WTC11 (cell line): Measurements from ENCODE around the gene CCDC141.

Experiments used
- GRHL2 ChIP-seq: fragments of 250-450 bp; sonication (Bioruptor Pico); IDR thresholded peaks from 2 replicates; pipeline ENCODE4 v1.8.0; 2022; ENCODE audit warnings: mild to moderate bottlenecking, moderate library complexity; ENCODE audit not compliant: insufficient replicate concordance, severe bottlenecking
- IRF2 ChIP-seq: sonication (generic); formaldehyde crosslinking; IDR thresholded peaks from 2 replicates; pipeline ENCODE4 v1.8.0; 2022; ENCODE audit warnings: low read depth, missing genetic modification reagents, borderline replicate concordance
- ZNF138 ChIP-seq: sonication (generic); formaldehyde crosslinking; conservative IDR thresholded peaks from 2 replicates; pipeline ENCODE4 v1.8.1; 2022; ENCODE audit warnings: mild to moderate bottlenecking, moderate library complexity, missing genetic modification reagents
- ZNF263 ChIP-seq: sonication (generic); formaldehyde crosslinking; IDR thresholded peaks from 2 replicates; pipeline ENCODE4 v1.8.1; 2022; ENCODE audit warnings: low read depth, mild to moderate bottlenecking, moderate library complexity, missing genetic modification reagents
- TF ChIP-seq, protein P1 (sequence below): fragments of 200-600 bp; IDR thresholded peaks from 2 replicates; pipeline ENCODE4 v1.8.0; 2022; ENCODE audit warnings: antibody characterized with exemption

DNA sequence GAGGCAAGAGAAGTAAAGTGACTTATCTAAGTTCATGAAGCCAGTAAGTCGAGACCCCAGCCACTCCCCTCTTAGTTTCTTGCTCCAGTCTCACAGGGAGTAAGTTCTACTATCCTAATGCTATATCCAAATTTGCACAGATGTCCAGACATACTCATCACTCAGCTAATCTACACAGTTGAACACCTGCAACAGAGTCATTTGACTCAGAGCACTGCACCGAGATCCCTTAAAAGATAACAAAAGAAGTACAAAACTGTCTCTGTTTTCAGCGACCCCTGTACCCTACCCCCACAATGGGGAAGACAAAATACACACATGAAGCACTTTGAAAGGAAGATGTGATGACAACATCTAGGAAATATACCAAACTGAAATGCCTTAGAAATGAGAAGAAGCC is 22.6 kb upstream of the CCDC141 start:
- TF ChIP-seq, protein P1, sequence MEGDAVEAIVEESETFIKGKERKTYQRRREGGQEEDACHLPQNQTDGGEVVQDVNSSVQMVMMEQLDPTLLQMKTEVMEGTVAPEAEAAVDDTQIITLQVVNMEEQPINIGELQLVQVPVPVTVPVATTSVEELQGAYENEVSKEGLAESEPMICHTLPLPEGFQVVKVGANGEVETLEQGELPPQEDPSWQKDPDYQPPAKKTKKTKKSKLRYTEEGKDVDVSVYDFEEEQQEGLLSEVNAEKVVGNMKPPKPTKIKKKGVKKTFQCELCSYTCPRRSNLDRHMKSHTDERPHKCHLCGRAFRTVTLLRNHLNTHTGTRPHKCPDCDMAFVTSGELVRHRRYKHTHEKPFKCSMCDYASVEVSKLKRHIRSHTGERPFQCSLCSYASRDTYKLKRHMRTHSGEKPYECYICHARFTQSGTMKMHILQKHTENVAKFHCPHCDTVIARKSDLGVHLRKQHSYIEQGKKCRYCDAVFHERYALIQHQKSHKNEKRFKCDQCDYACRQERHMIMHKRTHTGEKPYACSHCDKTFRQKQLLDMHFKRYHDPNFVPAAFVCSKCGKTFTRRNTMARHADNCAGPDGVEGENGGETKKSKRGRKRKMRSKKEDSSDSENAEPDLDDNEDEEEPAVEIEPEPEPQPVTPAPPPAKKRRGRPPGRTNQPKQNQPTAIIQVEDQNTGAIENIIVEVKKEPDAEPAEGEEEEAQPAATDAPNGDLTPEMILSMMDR: no peak
- TF ChIP-seq IRF2 (CRISPR knock-in tag): no peak
- no peak for TF ChIP-seq GRHL2
- TF ChIP-seq ZNF138 (CRISPR knock-in tag): no peak
- TF ChIP-seq ZNF263 (CRISPR knock-in tag): no peak
